Ishikawa (cell line): ENCODE data around the gene IGSF5.

ENCODE experiments used
- CREB1 ChIP-seq: IDR thresholded peaks from 2 replicates; pipeline ENCODE4 v1.6.1; 2012; ENCODE audit warnings: low read depth
- EP300 ChIP-seq: IDR thresholded peaks from 2 replicates; pipeline ENCODE4 v1.6.1; 2012; ENCODE audit warnings: borderline replicate concordance
- TAF1 ChIP-seq: IDR thresholded peaks from 2 replicates; pipeline ENCODE4 v1.6.1; 2012; ENCODE audit warnings: low read depth, mild to moderate bottlenecking
- TF ChIP-seq, protein P1 (sequence below): IDR thresholded peaks from 2 replicates; pipeline ENCODE4 v1.6.1; 2012

DNA sequence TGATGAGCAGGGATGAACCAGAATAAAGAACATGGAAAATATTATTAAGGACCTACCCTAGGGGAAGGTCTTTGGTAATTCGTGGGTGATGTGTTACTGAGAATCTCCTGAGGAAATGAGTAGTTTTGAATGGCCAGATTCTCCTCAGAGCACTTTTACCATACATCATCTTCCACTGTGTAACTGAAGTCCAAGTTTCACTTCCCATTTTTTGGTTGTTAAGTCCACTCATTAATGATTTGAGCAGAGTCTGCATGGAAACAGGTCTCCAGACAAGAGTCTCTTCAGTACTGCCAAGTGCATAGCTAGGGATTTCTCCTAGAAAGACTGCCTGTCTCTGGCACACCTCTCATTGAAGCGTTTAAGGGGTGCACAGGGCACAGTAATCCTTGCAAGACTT lies 73.6 kb downstream of the IGSF5 start:
- TF ChIP-seq, protein P1, sequence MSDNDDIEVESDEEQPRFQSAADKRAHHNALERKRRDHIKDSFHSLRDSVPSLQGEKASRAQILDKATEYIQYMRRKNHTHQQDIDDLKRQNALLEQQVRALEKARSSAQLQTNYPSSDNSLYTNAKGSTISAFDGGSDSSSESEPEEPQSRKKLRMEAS: no peak
- TF ChIP-seq EP300 (no peak), CREB1 (no peak), TAF1 (no peak)
